MM.1S (cell line): ENCODE measurements around the gene FOXN1.
"Not testable (repeated sequence)": the region's sequence is repeated elsewhere in the genome, so short reads cannot be mapped to it uniquely, and the experiment has no call there.

Source experiments
- DNase-seq: peaks from one replicate; pipeline ENCODE4 v3.0.0-alpha.2; 2015
- H2AFZ ChIP-seq: fragments of 300-600 bp; sonication (generic); 2 replicates; pipeline ENCODE4 v1.6.0; 2016; ENCODE audit warnings: antibody characterized with exemption, low read length
- H3F3A ChIP-seq: fragments of 300-600 bp; sonication (generic); 2 replicates; pipeline ENCODE4 v1.6.1; 2016; ENCODE audit warnings: mild to moderate bottlenecking, antibody characterized with exemption, low read length, moderate library complexity, mixed read lengths; ENCODE audit not compliant: insufficient read depth
- H3K27ac ChIP-seq: fragments of 300-600 bp; sonication (generic); 2 replicates; pipeline ENCODE4 v1.5.1; 2016; ENCODE audit warnings: mild to moderate bottlenecking, low read length
- H3K27me3 ChIP-seq: fragments of 300-600 bp; sonication (generic); replicated peaks from 2 replicates; pipeline ENCODE4 v1.6.0; 2016; ENCODE audit warnings: low read length; ENCODE audit not compliant: insufficient read depth
- H3K36me3 ChIP-seq: fragments of 300-600 bp; sonication (generic); replicated peaks from 2 replicates; pipeline ENCODE4 v1.6.1; 2016; ENCODE audit warnings: mild to moderate bottlenecking, low read length, mixed read lengths; ENCODE audit not compliant: insufficient read depth
- H3K4me1 ChIP-seq: fragments of 300-600 bp; sonication (generic); 2 replicates; pipeline ENCODE4 v1.6.1; 2016; ENCODE audit warnings: low read length, mixed read lengths
- H3K4me2 ChIP-seq: fragments of 300-600 bp; sonication (generic); 2 replicates; pipeline ENCODE4 v1.6.0; 2016; ENCODE audit warnings: low read depth, low read length
- H3K4me3 ChIP-seq: fragments of 300-600 bp; sonication (generic); 2 replicates; pipeline ENCODE4 v1.5.1; 2016; ENCODE audit warnings: low read length, mixed read lengths
- H3K79me2 ChIP-seq: fragments of 300-600 bp; sonication (generic); 2 replicates; pipeline ENCODE4 v1.6.1; 2016; ENCODE audit warnings: mixed run types, low read length, mixed read lengths
- H3K9ac ChIP-seq: fragments of 300-600 bp; sonication (generic); 2 replicates; pipeline ENCODE4 v1.6.1; 2016; ENCODE audit warnings: low read length, mixed read lengths
- H3K9me2 ChIP-seq: fragments of 300-600 bp; sonication (generic); replicated peaks from 2 replicates; pipeline ENCODE4 v1.6.1; 2016; ENCODE audit warnings: mild to moderate bottlenecking, low read length, mixed read lengths; ENCODE audit not compliant: insufficient read depth
- H3K9me3 ChIP-seq: fragments of 300-600 bp; sonication (generic); replicated peaks from 2 replicates; pipeline ENCODE4 v1.6.1; 2016; ENCODE audit warnings: mild to moderate bottlenecking, low read length, mixed read lengths; ENCODE audit not compliant: insufficient read depth
- H4K20me1 ChIP-seq: fragments of 300-600 bp; sonication (generic); 2 replicates; pipeline ENCODE4 v1.6.1; 2016; ENCODE audit warnings: mild to moderate bottlenecking, low read length, moderate library complexity, mixed read lengths; ENCODE audit not compliant: insufficient read depth
- CTCF ChIP-seq: fragments of 300-600 bp; sonication (generic); IDR thresholded peaks from 2 replicates; pipeline ENCODE4 v1.5.1; 2016; ENCODE audit warnings: antibody characterized with exemption, low read length, mixed read lengths
- EZH2 ChIP-seq: fragments of 300-600 bp; sonication (generic); optimal IDR thresholded peaks from 2 replicates; pipeline ENCODE3; 2017; ENCODE audit warnings: low read depth, mild to moderate bottlenecking, antibody characterized with exemption, low read length, mixed read lengths
- EZH2phosphoT487 ChIP-seq: fragments of 300-600 bp; sonication (generic); IDR thresholded peaks from 2 replicates; pipeline ENCODE4 v1.6.1; 2018; ENCODE audit warnings: antibody characterized with exemption, low read length

Gene FOXN1

GRCh38 chr17:28505986-28506665, at the start of gene FOXN1:
Gene FOXN1, plus strand, starts transcription at chr17:28506348. Its CDS starts 17,622 bp downstream, at chr17:28523970.
- Histone ChIP-seq H3K36me3 (no peaks in the 10 kb centered on the region), H3K9me2 (no peaks in the 10 kb centered on the region), H3K27ac (no peak within 1 kb of the TSS), H4K20me1 (no peaks in the 10 kb centered on the region), H3K9ac (no peak within 1 kb of the TSS), H3F3A (no peaks in the 10 kb centered on the region), H3K27me3 (peaks cover 94% of the 10 kb centered on the region), H3K4me3 (no peak within 1 kb of the TSS), H3K9me3 (no peaks in the 10 kb centered on the region), H3K79me2 (no peaks in the 10 kb centered on the region), H3K4me2 (no peak within 1 kb of the TSS), H2AFZ (no peak within 1 kb of the TSS), H3K4me1 (no peaks in the 10 kb centered on the region)
- no peak for DNase-seq
- no peak for TF ChIP-seq CTCF
- no peak for TF ChIP-seq EZH2phosphoT487
- TF ChIP-seq EZH2: no peak

- Histone ChIP-seq H3K9me3 (no peaks in the 10 kb centered on the region), H3K9ac (no peak overlapping the region), H3K4me2 (no peak overlapping the region), H3K4me1 (no peaks in the 10 kb centered on the region), H3K79me2 (no peaks in the 10 kb centered on the region), H3K27me3 (no peaks in the 10 kb centered on the region), H4K20me1 (no peaks in the 10 kb centered on the region), H2AFZ (no peak overlapping the region), H3K27ac (no peak overlapping the region), H3F3A (no peaks in the 10 kb centered on the region), H3K4me3 (no peak overlapping the region), H3K9me2 (no peaks in the 10 kb centered on the region), H3K36me3 (no peaks in the 10 kb centered on the region)
- TF ChIP-seq EZH2phosphoT487 (no peak), CTCF (no peak), EZH2 (no peak)
- DNase-seq: no peak
These were observed 48.3 kb upstream of the FOXN1 start for GRCh38 chr17:28457890-28458289.

- H2AFZ ChIP-seq, H3K4me3 ChIP-seq, H4K20me1 ChIP-seq, DNase-seq, H3K9me3 ChIP-seq, H3K27me3 ChIP-seq, H3K27ac ChIP-seq, H3K4me2 ChIP-seq, H3F3A ChIP-seq, H3K79me2 ChIP-seq, H3K4me1 ChIP-seq, H3K36me3 ChIP-seq, H3K9me2 ChIP-seq, H3K9ac ChIP-seq: not testable (repeated sequence)
These were observed 47.3 kb upstream of the FOXN1 start for GRCh38 chr17:28458881-28459280.

GRCh38 chr17:28460901-28461300, 45.2 kb upstream of the FOXN1 start:
- Histone ChIP-seq H3K4me2 (no peak overlapping the region), H2AFZ (no peak overlapping the region), H4K20me1 (no peaks in the 10 kb centered on the region), H3K27ac (no peak overlapping the region), H3K4me3 (no peak overlapping the region), H3K36me3 (no peaks in the 10 kb centered on the region), H3K27me3 (no peaks in the 10 kb centered on the region), H3K79me2 (no peaks in the 10 kb centered on the region), H3F3A (no peaks in the 10 kb centered on the region), H3K9me2 (no peaks in the 10 kb centered on the region), H3K4me1 (no peaks in the 10 kb centered on the region), H3K9ac (no peak overlapping the region), H3K9me3 (no peaks in the 10 kb centered on the region)
- TF ChIP-seq EZH2phosphoT487 (no peak), CTCF (no peak), EZH2 (no peak)
- DNase-seq: no peak
